GM19043 (cell line): ENCODE results near the gene KCNQ1.

Experiments used
- ATAC-seq: cut with Tn5 transposase; IDR thresholded peaks from one replicate; pipeline ENCODE4 v1.9.1; 2021; ENCODE audit warnings: low read depth; ENCODE audit not compliant: unreplicated experiment

The KCNQ1 gene

GRCh38 chr11:2549080-2549479 is 104.3 kb downstream of the KCNQ1 start:
- ATAC-seq, result no peak

- ATAC-seq, result no peak
Observed at GRCh38 chr11:2549491-2549875, 104.7 kb downstream of the KCNQ1 start.

- no peak for ATAC-seq
Observed at GRCh38 chr11:2549876-2550605, 105.2 kb downstream of the KCNQ1 start.

- ATAC-seq, result no peak
Observed at GRCh38 chr11:2550606-2550970, 105.8 kb downstream of the KCNQ1 start.

GRCh38 chr11:2551131-2551530 is 106.3 kb downstream of the KCNQ1 start:
- ATAC-seq, result no peak

GRCh38 chr11:2552210-2552609 is 107.4 kb downstream of the KCNQ1 start:
- ATAC-seq, result no peak

- ATAC-seq, result no peak
Observed at GRCh38 chr11:2553198-2553597, 108.4 kb downstream of the KCNQ1 start.

- no peak for ATAC-seq
Observed at GRCh38 chr11:2553886-2554285, 109.1 kb downstream of the KCNQ1 start.

- no peak for ATAC-seq
Observed at GRCh38 chr11:2554338-2555207, 109.8 kb downstream of the KCNQ1 start.

GRCh38 chr11:2555336-2555735 is 110.5 kb downstream of the KCNQ1 start:
- ATAC-seq, result no peak

- ATAC-seq, result no peak
Observed at GRCh38 chr11:2555891-2556290, 111.1 kb downstream of the KCNQ1 start.

- no peak for ATAC-seq
Observed at GRCh38 chr11:2557381-2557780, 112.6 kb downstream of the KCNQ1 start.

GRCh38 chr11:2558397-2558796 is 113.6 kb downstream of the KCNQ1 start:
- ATAC-seq, result no peak

- no peak for ATAC-seq
Observed at GRCh38 chr11:2558861-2559526, 114.2 kb downstream of the KCNQ1 start.

GRCh38 chr11:2559527-2560311 is 114.9 kb downstream of the KCNQ1 start:
- no peak for ATAC-seq

- no peak for ATAC-seq
Observed at GRCh38 chr11:2561696-2562581, 117.1 kb downstream of the KCNQ1 start.

GRCh38 chr11:2562890-2563212 is 118.0 kb downstream of the KCNQ1 start:
- no peak for ATAC-seq

- ATAC-seq, result no peak
Observed at GRCh38 chr11:2563213-2564007, 118.6 kb downstream of the KCNQ1 start.

GRCh38 chr11:2564008-2564530 is 119.3 kb downstream of the KCNQ1 start:
- no peak for ATAC-seq
